ENCODE data around the gene HLA-DMA.

Gene HLA-DMA

GRCh38 chr6:32974541-32975308 is 21.8 kb upstream of the HLA-DMA start:
- no peak for DNase-seq (ENCODE audit: low spot score)

GRCh38 chr6:32974016-32974333 is 21.1 kb upstream of the HLA-DMA start:
- peak; percentile 53 for DNase-seq (ENCODE audit: low spot score)

GRCh38 chr6:32973144-32974015 is 20.5 kb upstream of the HLA-DMA start:
- peak; percentile 52 for DNase-seq (ENCODE audit: low spot score)

GRCh38 chr6:32972353-32973143 is 19.7 kb upstream of the HLA-DMA start:
- peak; percentile 54 for DNase-seq (ENCODE audit: low spot score)

- DNase-seq (ENCODE audit: low spot score): peak; percentile 100
Observed at GRCh38 chr6:32971581-32972352, 18.9 kb upstream of the HLA-DMA start.

GRCh38 chr6:32971242-32971580 is 18.3 kb upstream of the HLA-DMA start:
- no peak for DNase-seq (ENCODE audit: low spot score)

- peak; percentile 86 for DNase-seq (ENCODE audit: low spot score)
Observed at GRCh38 chr6:32970413-32971241, 17.7 kb upstream of the HLA-DMA start.

GRCh38 chr6:32969685-32970412 is 17.0 kb upstream of the HLA-DMA start:
- DNase-seq (ENCODE audit: low spot score): peak; percentile 81

GRCh38 chr6:32968867-32969684 is 16.2 kb upstream of the HLA-DMA start:
- DNase-seq (ENCODE audit: low spot score): peak; percentile 80

GRCh38 chr6:32968093-32968866 is 15.4 kb upstream of the HLA-DMA start, which contains the start of gene BRD2:
BRD2 (plus strand) TSS chr6:32968594; CDS start chr6:32972899, 4,305 bp downstream.
- peak; percentile 98 for DNase-seq (ENCODE audit: low spot score)

- peak; percentile 63 for DNase-seq (ENCODE audit: low spot score)
Observed at GRCh38 chr6:32967151-32968091, 14.5 kb upstream of the HLA-DMA start.

- no peak for DNase-seq (ENCODE audit: low spot score)
Observed at GRCh38 chr6:32964776-32965175, 11.9 kb upstream of the HLA-DMA start.

GRCh38 chr6:32963866-32964265 is 11.0 kb upstream of the HLA-DMA start:
- DNase-seq (ENCODE audit: low spot score): no peak

GRCh38 chr6:32962213-32962826 is 9.4 kb upstream of the HLA-DMA start:
- DNase-seq (ENCODE audit: low spot score): no peak

- DNase-seq (ENCODE audit: low spot score): no peak
Observed at GRCh38 chr6:32960563-32960962, 7.7 kb upstream of the HLA-DMA start.

GRCh38 chr6:32956176-32956575 is 3.3 kb upstream of the HLA-DMA start:
- no peak for DNase-seq (ENCODE audit: low spot score)
